Kidney (tissue), 14 donors: ENCODE measurements around the gene CST3. TPM values are rescaled to one million over a fixed set of nuclear protein-coding genes. Genes with fewer than 3 reads are reported as not detected.

Experiments
- DNase-seq, 5 donors: peaks; one replicate each; pipeline ENCODE4 v3.0.0-alpha.2; 2013 to 2020
- FAIRE-seq: peaks from 2 replicates; lab custom pipeline; 2012; peaks lifted over from hg19 to GRCh38; lab: Jason Lieb, UNC
- H3K27ac ChIP-seq, 2 donors: one replicate each; pipeline ENCODE4 v1.7.0; 2013; ENCODE audit warnings: low read depth in 2 of 2, low read length in 2 of 2, inconsistent platforms in 1 of 2
- H3K27me3 ChIP-seq: one replicate; pipeline ENCODE4 v1.7.1; 2013; ENCODE audit warnings: low read length, inconsistent platforms; ENCODE audit not compliant: control insufficient read depth, insufficient read depth
- H3K36me3 ChIP-seq, 3 donors: one replicate each; pipeline versions ENCODE4 v1.7.0 to v1.7.1; 2013; ENCODE audit warnings: low read length in 3 of 3, control low read depth in 1 of 3, inconsistent platforms in 1 of 3; ENCODE audit not compliant: insufficient read depth in 3 of 3, control insufficient read depth in 2 of 3
- H3K4me1 ChIP-seq, 3 donors: one replicate each; pipeline versions ENCODE4 v1.7.0 to v1.7.1; 2013; ENCODE audit warnings: low read length in 3 of 3, inconsistent platforms in 1 of 3, low read depth in 1 of 3; ENCODE audit not compliant: control insufficient read depth in 2 of 3, insufficient read depth in 2 of 3
- H3K4me3 ChIP-seq, 3 donors: one replicate each; pipeline versions ENCODE4 v1.7.0 to v1.8.1; 2013; ENCODE audit warnings: low read length in 3 of 3, control low read depth in 1 of 3, inconsistent platforms in 1 of 3
- H3K9ac ChIP-seq, 3 donors: one replicate each; pipeline versions ENCODE4 v1.7.0 to v1.7.1; 2013; ENCODE audit warnings: low read length in 3 of 3, control low read depth in 1 of 3, inconsistent platforms in 1 of 3
- H3K9me3 ChIP-seq, 3 donors: one replicate each; pipeline versions ENCODE4 v1.7.0 to v1.7.1; 2013; ENCODE audit warnings: low read length in 3 of 3, control low read depth in 1 of 3, inconsistent platforms in 1 of 3; ENCODE audit not compliant: control insufficient read depth in 2 of 3, insufficient read depth in 1 of 3
- intact Hi-C: fragments of 100-400 bp; cut with DNase I; formaldehyde crosslinking; loops from one replicate; pipeline ENCODE4 v1.11.1; 2022
- polyA plus RNA-seq: library from polyadenylated mRNA; stranded (reverse); fragments of 350-450 nt; fragmentation: Illumina TruSeq; extraction: RNeasy Lipid Tissue Mini Kit (QIAGEN cat#74804); gene quantifications from one replicate; pipeline ENCODE4 v1.2.3, GENCODE V29; 2014; ENCODE audit warnings: low read depth, low replicate concordance; ENCODE audit not compliant: insufficient read depth
- total RNA-seq: library from RNA; stranded (reverse); fragmentation: NEBNext Ultra II Directional; extraction: Animal tissue kit (Norgen Biotek cat#: 25700); gene quantifications from one replicate; pipeline ENCODE4 v1.2.1, GENCODE V29; 2021
- TF ChIP-seq, protein P1 (sequence below): IDR thresholded peaks from 3 replicates; pipeline ENCODE4 v1.5.1; 2012; ENCODE audit warnings: mild to moderate bottlenecking, moderate library complexity, borderline replicate concordance; ENCODE audit not compliant: insufficient read depth; ENCODE audit errors: extremely low read depth
- donor health status: control.
- donor health status: control.
- donor health status: control.
- donor health status: control.
- donor health status: control.
- donor health status: DM: yes; HTN: yes; CAD: no.
- donor health status: Normal renal cell carcinoma (clear cell type).

Gene CST3
- total and polyA plus RNA-seq, 2 donors from 2014 or later: 852 to 942 TPM

DNA sequence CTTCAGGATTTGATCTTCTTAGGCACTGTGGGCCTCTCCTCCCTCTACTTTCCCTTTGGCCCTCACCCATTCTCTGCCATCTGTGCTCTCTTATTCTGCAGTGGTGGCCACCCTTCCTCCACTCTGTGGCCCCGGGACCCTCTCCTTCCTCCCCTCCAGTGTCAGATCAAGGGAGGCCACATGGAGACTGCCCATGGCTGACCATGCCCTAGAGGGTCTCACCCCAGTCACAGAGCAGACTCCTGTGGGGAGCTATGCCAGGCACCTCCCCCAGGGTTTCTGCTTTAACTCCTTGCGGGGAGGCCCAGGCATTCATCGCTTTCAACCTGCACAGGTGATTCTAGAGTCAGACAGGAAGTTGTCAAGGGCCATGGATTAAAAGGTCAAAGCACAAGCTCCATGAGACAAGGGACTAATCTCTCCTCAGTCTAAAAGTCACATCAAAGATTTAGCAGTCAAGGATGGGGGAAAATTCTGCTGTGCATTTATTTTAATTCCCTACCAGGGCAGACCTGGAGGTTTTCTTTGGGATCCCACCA, 15.7 kb upstream of the CST3 start:
- intact Hi-C loops: no loop called here
- Histone ChIP-seq H3K9me3 (no peaks in the 10 kb centered on the region), H3K9ac (no peak overlapping the region), H3K4me1 (peaks cover 0 to 3% (median 2%) of the 10 kb centered on the region in 3 donors), H3K27me3 (no peaks in the 10 kb centered on the region), H3K27ac (no peak overlapping the region), H3K4me3 (no peak overlapping the region), H3K36me3 (no peaks in the 10 kb centered on the region)
- DNase-seq: peak in 1 of 5 donors; percentile 4
- FAIRE-seq: no peak
- TF ChIP-seq, protein P1, sequence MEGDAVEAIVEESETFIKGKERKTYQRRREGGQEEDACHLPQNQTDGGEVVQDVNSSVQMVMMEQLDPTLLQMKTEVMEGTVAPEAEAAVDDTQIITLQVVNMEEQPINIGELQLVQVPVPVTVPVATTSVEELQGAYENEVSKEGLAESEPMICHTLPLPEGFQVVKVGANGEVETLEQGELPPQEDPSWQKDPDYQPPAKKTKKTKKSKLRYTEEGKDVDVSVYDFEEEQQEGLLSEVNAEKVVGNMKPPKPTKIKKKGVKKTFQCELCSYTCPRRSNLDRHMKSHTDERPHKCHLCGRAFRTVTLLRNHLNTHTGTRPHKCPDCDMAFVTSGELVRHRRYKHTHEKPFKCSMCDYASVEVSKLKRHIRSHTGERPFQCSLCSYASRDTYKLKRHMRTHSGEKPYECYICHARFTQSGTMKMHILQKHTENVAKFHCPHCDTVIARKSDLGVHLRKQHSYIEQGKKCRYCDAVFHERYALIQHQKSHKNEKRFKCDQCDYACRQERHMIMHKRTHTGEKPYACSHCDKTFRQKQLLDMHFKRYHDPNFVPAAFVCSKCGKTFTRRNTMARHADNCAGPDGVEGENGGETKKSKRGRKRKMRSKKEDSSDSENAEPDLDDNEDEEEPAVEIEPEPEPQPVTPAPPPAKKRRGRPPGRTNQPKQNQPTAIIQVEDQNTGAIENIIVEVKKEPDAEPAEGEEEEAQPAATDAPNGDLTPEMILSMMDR: no peak

DNA sequence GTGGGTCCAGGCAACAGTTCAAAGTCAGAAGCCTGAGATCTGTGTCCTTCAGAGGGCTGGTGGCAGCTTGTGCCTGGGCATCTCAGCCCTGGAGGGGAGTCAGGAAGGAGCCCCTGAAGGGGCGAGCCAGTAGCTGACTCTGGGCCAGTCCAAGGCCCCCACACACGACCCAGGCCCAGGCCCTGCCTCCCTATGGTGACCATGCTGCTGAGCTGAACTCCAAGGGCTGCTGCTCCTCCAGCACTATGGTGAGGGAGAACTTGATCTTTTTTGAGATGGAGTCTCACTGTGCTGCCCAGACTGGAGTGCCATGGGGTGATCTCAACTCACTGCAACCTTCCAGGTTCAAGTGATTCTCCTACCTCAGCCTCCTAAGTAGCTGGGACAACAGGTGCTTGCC, 15.2 kb upstream of the CST3 start:
- Histone ChIP-seq H3K27me3 (no peaks in the 10 kb centered on the region), H3K27ac (no peak overlapping the region), H3K4me1 (peaks cover 0 to 3% (median 0%) of the 10 kb centered on the region in 3 donors), H3K36me3 (no peaks in the 10 kb centered on the region), H3K4me3 (no peak overlapping the region), H3K9ac (no peak overlapping the region), H3K9me3 (no peaks in the 10 kb centered on the region)
- DNase-seq (no peak), FAIRE-seq (no peak)
- intact Hi-C loops: no loop called here
- TF ChIP-seq, protein P1: no peak

DNA sequence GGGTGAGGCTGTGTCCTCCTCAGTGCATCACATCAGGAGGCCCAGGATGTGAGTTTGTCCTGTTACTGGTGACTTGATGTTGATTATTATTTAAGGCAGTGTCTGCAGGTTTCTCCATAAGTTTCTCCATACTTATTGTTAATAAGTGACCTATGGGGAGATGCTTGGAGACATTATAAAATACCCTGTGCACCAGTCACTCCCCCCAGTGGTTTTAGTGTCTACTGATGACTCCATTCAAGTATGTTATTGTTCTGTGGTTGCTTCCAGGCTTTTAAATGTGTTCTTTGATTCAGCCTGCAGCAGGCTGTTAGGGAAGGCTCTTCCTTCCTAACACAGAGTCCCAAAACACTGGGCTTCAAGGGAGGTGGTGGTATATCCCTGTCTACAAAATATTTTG, 14.6 kb upstream of the CST3 start:
- intact Hi-C loops: no loop called here
- Histone ChIP-seq H3K36me3 (no peaks in the 10 kb centered on the region), H3K9ac (no peak overlapping the region), H3K27ac (no peak overlapping the region), H3K9me3 (no peaks in the 10 kb centered on the region), H3K4me1 (peaks cover 0 to 3% (median 0%) of the 10 kb centered on the region in 3 donors), H3K4me3 (no peak overlapping the region), H3K27me3 (no peaks in the 10 kb centered on the region)
- TF ChIP-seq, protein P1: no peak
- FAIRE-seq: no peak
- no peak for DNase-seq

DNA sequence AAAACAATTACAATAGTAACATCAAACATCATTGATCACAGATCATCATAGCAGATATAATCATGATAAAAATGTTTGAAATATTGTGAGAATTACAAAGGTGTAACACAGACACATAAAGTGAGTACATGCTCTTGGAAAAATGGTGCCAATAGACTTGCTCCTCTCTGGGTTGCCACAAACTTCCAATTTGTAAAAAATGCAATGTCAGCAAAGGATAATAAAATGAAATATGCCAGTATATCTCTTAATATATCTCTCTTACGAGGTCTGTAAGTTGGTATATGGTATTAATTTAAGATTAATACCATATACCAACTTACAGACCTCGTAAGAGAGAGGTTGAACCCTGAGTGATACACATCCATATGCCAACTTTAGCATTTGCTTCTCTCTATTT, 13.4 kb upstream of the CST3 start:
- TF ChIP-seq, protein P1: no peak
- H3K36me3 ChIP-seq: no peaks in the 10 kb centered on the region
- H3K27me3 ChIP-seq: no peaks in the 10 kb centered on the region
- H3K27ac ChIP-seq: no peak overlapping the region
- intact Hi-C loops: no loop called here
- no peaks in the 10 kb centered on the region for H3K9me3 ChIP-seq
- FAIRE-seq (no peak), DNase-seq (no peak)
- no peak overlapping the region for H3K4me3 ChIP-seq
- H3K9ac ChIP-seq: no peak overlapping the region
- peaks cover 0 to 2% (median 0%) of the 10 kb centered on the region in 3 donors for H3K4me1 ChIP-seq
